Effector memory CD4-positive, alpha-beta T cell (primary cell): Measurements from ENCODE around the gene TMEM256.
A peak's percentile ranks its signal among the peaks of the same experiment; 100 is the strongest.

Experiments
- DNase-seq, 3 donors: peaks; one replicate each; pipeline ENCODE4 v3.0.0-alpha.2; 2020
- H3K27ac ChIP-seq: 2 replicates; pipeline ENCODE4 v1.7.0; 2013; ENCODE audit warnings: mild to moderate bottlenecking, low read length, moderate library complexity; ENCODE audit not compliant: insufficient read depth, poor library complexity, severe bottlenecking
- H3K27me3 ChIP-seq: replicated peaks from 2 replicates; pipeline ENCODE4 v1.7.0; 2013; ENCODE audit warnings: mild to moderate bottlenecking, low read length; ENCODE audit not compliant: insufficient read depth, control insufficient read depth, poor library complexity, severe bottlenecking
- H3K36me3 ChIP-seq: 2 replicates; pipeline ENCODE4 v1.7.0; 2013; ENCODE audit warnings: mild to moderate bottlenecking, low read length, moderate library complexity; ENCODE audit not compliant: control insufficient read depth, insufficient read depth
- H3K4me1 ChIP-seq: 2 replicates; pipeline ENCODE4 v1.7.0; 2013; ENCODE audit warnings: low read length, mild to moderate bottlenecking; ENCODE audit not compliant: control insufficient read depth, insufficient read depth, poor library complexity, severe bottlenecking
- H3K4me3 ChIP-seq: 2 replicates; pipeline ENCODE4 v1.7.0; 2013; ENCODE audit warnings: low read length, low read depth, mild to moderate bottlenecking; ENCODE audit not compliant: insufficient read depth, poor library complexity, severe bottlenecking
- H3K9me3 ChIP-seq: 2 replicates; pipeline ENCODE4 v1.7.0; 2013; ENCODE audit warnings: mild to moderate bottlenecking, low read length, moderate library complexity; ENCODE audit not compliant: control insufficient read depth

TMEM256 gene

GRCh38 chr17:7439462-7440112 is 35.7 kb upstream of the TMEM256 start, which contains the start of gene FGF11:
Gene FGF11, plus strand, starts transcription at chr17:7439512. Its CDS starts 109 bp downstream, at chr17:7439621.
- Histone ChIP-seq H3K36me3 (no peaks in the 10 kb centered on the region), H3K4me3 (peak within 1 kb of the TSS; percentile 32), H3K27me3 (peaks cover 31% of the 10 kb centered on the region), H3K4me1 (peaks cover 52% of the 10 kb centered on the region), H3K27ac (no peak within 1 kb of the TSS), H3K9me3 (no peaks in the 10 kb centered on the region)
- DNase-seq: no peak

GRCh38 chr17:7438656-7439460 is 35.0 kb upstream of the TMEM256 start:
- Histone ChIP-seq H3K36me3 (no peaks in the 10 kb centered on the region), H3K4me3 (no peak overlapping the region), H3K9me3 (no peaks in the 10 kb centered on the region), H3K27ac (no peak overlapping the region), H3K27me3 (peaks cover 31% of the 10 kb centered on the region), H3K4me1 (peaks cover 52% of the 10 kb centered on the region)
- no peak for DNase-seq

DNA sequence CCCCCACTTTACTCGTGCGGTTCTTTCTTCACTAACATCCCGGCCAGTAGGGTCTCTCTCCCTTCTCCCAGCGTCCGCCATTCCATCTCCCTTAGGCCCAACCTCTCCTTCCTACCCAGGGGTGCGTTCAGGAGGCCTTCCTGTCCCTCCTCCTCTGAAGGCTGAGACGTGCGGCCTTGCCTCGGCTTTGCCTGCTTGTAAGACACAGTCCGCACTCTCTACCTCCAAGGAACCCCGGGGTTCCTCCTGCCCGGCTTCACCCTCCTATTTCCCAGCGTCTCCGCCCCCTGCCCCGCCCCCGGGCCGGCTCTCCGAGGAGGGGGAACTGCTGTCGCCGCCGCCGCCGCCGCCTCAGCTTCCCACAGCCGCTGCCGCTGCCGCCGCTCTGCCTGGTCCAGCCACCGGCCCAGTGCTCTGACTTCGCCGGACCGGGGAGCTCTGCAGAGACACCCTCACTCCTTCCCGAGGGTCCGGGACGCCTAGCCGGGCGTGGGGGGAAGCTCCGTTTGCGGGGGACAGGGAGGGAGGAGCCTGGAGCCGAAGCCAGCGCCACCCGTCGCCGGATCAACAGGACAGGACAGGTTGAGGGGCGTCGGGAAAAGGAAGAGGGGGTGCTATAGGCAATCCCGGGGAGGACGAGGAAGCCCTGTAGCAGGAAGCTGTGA is 34.2 kb upstream of the TMEM256 start:
- no peaks in the 10 kb centered on the region for H3K9me3 ChIP-seq
- no peak overlapping the region for H3K4me3 ChIP-seq
- peaks cover 52% of the 10 kb centered on the region for H3K4me1 ChIP-seq
- peak in 1 of 3 donors; percentile 29 for DNase-seq
- H3K27ac ChIP-seq: no peak overlapping the region
- H3K36me3 ChIP-seq: no peaks in the 10 kb centered on the region
- H3K27me3 ChIP-seq: peaks cover 31% of the 10 kb centered on the region

- no peak overlapping the region for H3K27ac ChIP-seq
- H3K9me3 ChIP-seq: no peaks in the 10 kb centered on the region
- peak overlapping the region; percentile 29 for H3K4me3 ChIP-seq
- peaks cover 31% of the 10 kb centered on the region for H3K27me3 ChIP-seq
- no peaks in the 10 kb centered on the region for H3K36me3 ChIP-seq
- DNase-seq: no peak
- H3K4me1 ChIP-seq: peaks cover 52% of the 10 kb centered on the region
These were observed 33.5 kb upstream of the TMEM256 start for GRCh38 chr17:7437369-7437863.

DNA sequence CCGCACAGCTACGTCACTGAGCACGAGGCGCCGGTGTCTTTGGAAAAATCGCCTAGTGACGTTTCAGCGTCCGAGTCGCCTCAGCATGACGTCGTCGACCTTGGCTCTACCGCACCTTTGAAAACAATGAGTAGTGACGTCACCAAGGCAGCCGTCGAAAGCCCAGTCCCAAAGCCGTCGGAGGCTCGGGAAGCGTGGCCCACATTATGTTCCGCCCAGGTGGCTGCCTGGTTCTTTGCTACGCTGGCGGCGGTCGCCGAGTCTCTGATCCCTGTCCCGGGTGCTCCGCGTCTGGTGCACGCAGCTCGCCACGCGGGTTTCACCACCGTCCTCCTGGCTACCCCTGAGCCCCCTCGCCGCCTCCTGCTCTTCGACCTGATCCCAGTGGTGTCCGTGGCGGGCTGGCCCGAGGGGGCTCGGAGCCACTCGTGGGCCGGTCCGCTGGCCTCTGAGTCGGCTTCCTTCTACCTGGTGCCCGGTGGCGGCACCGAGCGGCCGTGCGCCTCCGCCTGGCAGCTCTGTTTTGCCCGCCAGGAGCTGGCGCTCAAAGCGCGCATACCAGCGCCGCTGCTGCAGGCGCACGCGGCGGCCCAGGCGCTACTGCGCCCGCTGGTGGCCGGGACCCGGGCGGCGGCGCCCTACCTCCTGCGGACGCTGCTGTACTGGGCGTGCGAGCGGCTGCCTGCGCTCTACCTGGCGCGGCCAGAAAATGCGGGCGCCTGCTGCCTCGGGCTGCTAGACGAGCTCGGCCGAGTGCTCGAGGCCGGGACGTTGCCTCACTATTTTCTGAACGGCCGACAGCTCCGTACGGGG is 32.9 kb upstream of the TMEM256 start:
- Histone ChIP-seq H3K27ac (peak overlapping the region; percentile 82), H3K27me3 (peaks cover 31% of the 10 kb centered on the region), H3K4me3 (peak overlapping the region; percentile 63), H3K4me1 (peaks cover 52% of the 10 kb centered on the region), H3K9me3 (no peaks in the 10 kb centered on the region), H3K36me3 (no peaks in the 10 kb centered on the region)
- peak; percentile 61 to 68 (median 65) for DNase-seq

DNA sequence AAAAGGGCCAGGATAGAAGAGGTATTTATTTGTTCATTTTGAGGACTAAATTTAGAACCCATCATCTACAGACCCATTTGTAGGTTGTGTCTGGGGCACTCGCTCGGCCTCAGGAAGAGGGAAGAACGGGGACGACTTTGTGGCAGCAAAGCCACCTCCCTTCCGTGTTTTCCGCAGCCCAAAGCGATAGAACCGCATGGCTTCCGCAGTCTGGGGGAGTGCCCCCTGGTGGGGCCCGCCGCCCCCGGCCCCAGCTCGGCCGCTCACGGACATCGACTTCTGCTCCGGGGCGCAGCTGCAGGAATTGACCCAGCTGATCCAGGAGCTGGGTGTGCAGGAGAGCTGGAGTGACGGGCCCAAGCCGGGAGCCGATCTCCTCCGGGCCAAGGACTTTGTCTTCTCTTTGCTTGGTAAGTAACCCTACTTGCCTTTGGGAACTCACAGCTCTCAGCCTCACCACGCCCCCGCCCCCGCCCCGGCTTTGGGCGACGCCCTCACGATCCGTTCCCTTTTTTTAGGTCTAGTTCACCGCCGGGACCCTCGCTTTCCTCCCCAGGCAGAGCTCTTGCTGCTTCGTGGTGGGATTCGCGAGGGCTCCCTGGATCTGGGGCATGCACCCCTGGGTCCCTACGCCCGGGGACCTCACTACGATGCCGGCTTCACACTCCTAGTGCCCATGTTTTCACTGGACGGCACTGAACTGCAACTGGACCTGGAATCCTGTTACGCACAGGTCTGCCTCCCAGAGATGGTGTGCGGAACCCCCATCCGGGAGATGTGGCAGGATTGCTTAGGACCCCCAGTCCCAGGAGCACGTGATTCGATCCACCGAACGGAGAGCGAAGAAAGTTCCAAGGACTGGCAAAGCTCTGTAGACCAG is 32.0 kb upstream of the TMEM256 start:
- peaks cover 26% of the 10 kb centered on the region for H3K27me3 ChIP-seq
- no peaks in the 10 kb centered on the region for H3K9me3 ChIP-seq
- no peaks in the 10 kb centered on the region for H3K36me3 ChIP-seq
- peak overlapping the region; percentile 63 for H3K4me3 ChIP-seq
- DNase-seq: peak; percentile 35 to 53 (median 51)
- peaks cover 51% of the 10 kb centered on the region for H3K4me1 ChIP-seq
- peak overlapping the region; percentile 82 for H3K27ac ChIP-seq

DNA sequence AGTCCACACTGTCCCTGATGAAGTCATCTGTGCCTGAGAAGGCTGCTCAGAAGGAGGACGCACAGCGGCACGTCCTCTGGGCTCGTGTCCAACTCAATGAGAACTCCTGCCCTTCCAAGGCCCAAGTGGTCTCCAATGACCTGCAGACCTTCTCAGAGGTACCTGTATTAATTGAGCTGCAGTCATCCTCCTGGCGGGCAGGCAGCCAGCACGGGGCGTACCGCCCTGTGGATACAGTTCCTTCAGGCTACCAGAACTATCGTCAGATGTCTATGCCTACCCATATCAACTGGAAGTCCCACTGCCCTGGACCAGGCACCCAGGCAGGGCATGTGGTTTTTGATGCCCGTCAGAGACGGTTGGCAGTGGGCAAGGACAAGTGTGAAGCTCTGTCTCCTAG is 28.4 kb upstream of the TMEM256 start:
- no peak overlapping the region for H3K27ac ChIP-seq
- H3K4me3 ChIP-seq: no peak overlapping the region
- no peaks in the 10 kb centered on the region for H3K27me3 ChIP-seq
- H3K4me1 ChIP-seq: peaks cover 18% of the 10 kb centered on the region
- no peaks in the 10 kb centered on the region for H3K9me3 ChIP-seq
- H3K36me3 ChIP-seq: no peaks in the 10 kb centered on the region
- no peak for DNase-seq

DNA sequence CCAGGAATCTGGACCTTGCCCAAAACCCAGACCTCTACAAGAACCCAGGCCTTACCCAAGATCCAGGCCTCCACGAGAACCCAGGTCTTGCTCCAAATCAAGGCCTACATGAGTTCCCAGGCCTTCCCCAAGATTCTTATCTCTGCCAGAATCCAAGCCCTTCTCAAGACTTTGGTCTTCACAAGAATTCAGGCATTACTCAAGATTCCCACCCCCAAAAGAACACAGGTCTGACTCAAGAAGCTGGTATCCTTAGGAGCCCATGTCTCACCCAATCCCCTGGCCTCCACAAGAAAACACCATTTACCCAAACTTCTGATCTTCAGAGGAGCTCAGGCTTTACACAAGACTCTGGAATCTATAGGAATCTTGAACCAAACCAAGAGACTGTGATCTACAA is 27.3 kb upstream of the TMEM256 start:
- H3K4me3 ChIP-seq: no peak overlapping the region
- no peak overlapping the region for H3K27ac ChIP-seq
- H3K36me3 ChIP-seq: no peaks in the 10 kb centered on the region
- no peaks in the 10 kb centered on the region for H3K9me3 ChIP-seq
- no peaks in the 10 kb centered on the region for H3K27me3 ChIP-seq
- DNase-seq: no peak
- peaks cover 10% of the 10 kb centered on the region for H3K4me1 ChIP-seq

DNA sequence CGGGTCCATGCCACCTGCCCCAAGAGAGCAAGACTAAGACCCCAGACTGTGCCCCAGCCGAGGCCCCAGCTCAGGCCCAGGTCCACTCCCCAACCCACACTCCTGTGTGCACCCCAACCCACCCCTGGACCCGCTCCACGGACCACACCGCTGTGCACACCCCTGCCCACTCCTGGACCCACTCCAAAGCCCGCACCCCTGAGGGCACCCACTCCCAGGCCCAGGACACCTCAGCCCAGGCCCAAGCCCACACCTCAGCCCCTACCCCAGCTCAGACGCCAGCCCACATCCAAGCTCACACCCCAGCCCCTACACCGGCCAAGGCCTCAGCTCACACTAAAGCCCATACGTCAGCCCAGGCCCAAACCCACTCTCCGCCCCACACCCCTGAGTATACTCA is 25.8 kb upstream of the TMEM256 start:
- H3K27me3 ChIP-seq: no peaks in the 10 kb centered on the region
- H3K4me3 ChIP-seq: no peak overlapping the region
- H3K9me3 ChIP-seq: no peaks in the 10 kb centered on the region
- no peak for DNase-seq
- no peak overlapping the region for H3K27ac ChIP-seq
- H3K4me1 ChIP-seq: no peaks in the 10 kb centered on the region
- no peaks in the 10 kb centered on the region for H3K36me3 ChIP-seq
